ENCODE results near the gene CTNND2. TPM values are rescaled to one million over a fixed set of nuclear protein-coding genes. Genes with fewer than 3 reads are reported as not detected.

CTNND2 gene
- total and polyA plus RNA-seq, 9 of the 15 experiments (the other 6 are each of a cell fraction or from before 2014, with no cell fraction given) = 0.03 to 0.35 TPM; not detected in 7

DNA sequence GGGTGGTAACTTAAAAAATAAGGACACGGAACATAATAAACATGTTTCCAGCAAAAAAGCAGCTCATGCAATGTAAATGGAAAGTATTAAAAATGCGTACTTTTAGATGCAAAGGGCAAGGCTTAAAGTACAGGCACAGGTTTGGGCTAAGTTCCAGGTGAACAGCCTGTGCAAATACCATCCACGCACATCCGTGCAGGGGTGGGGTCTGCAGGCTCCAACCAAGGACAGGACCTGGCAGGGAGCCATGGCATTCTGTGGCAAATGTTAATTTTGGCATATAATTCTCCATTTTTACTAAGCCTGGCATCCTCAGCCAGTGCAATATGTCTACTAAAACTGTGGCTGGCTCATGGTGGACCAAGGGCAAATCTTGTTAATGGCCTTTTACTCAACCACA is 777.4 kb downstream of the CTNND2 start (continued):
- TF ChIP-seq, protein P1, sequence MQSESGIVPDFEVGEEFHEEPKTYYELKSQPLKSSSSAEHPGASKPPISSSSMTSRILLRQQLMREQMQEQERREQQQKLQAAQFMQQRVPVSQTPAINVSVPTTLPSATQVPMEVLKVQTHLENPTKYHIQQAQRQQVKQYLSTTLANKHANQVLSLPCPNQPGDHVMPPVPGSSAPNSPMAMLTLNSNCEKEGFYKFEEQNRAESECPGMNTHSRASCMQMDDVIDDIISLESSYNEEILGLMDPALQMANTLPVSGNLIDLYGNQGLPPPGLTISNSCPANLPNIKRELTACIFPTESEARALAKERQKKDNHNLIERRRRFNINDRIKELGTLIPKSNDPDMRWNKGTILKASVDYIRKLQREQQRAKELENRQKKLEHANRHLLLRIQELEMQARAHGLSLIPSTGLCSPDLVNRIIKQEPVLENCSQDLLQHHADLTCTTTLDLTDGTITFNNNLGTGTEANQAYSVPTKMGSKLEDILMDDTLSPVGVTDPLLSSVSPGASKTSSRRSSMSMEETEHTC (IDR thresholded peaks at IDR 0.05) = no peak
- TF ChIP-seq POLR2A (conservative IDR thresholded peaks at IDR 0.05) (no peak), ZNF274 (IDR thresholded peaks at IDR 0.05; ENCODE audit: borderline replicate concordance, low read depth, low read length) (no peak), ZNF76 (CRISPR knock-in tag; IDR thresholded peaks at IDR 0.05; ENCODE audit: borderline replicate concordance) (no peak), POLR3G (IDR thresholded peaks at IDR 0.05; ENCODE audit: extremely low read depth, insufficient read length, insufficient replicate concordance) (no peak), HNRNPUL1 (IDR thresholded peaks at IDR 0.05; ENCODE audit: low read length) (no peak), WHSC1 (IDR thresholded peaks at IDR 0.05; ENCODE audit: low read length) (no peak)

DNA sequence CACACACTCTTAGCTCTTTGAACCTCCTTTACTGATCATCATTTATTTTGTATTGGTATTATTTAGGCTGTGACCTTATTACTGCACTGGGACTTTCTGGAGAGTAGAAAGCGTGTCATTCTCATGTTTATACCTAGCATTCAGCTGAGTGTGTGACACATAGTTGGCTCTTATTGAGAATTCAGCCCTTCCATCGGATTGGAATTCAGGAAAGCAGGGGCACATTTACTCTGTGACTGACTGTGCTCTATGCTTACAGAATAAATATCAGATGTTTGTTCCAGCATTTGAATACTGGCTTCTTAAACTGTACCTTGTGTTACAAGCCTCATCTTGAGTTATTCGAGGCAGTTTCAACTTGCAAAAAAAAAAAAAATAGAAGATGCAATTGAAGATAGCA is 782.4 kb downstream of the CTNND2 start:
- Histone ChIP-seq H3K9me3 (replicated peaks; ENCODE audit: control insufficient read depth, insufficient read depth, low read depth, low read length) (no peaks in the 10 kb centered on the region), H3K4me3 (no peak overlapping the region), H3K36me3 (ENCODE audit: control insufficient read depth, insufficient read depth, low read length) (no peaks in the 10 kb centered on the region), H3K27ac (ENCODE audit: extremely low read depth, low read depth, low read length) (no peak overlapping the region), H4K20me1 (replicated peaks; ENCODE audit: control insufficient read depth, insufficient read depth, low read length) (no peaks in the 10 kb centered on the region), H3K4me1 (replicated peaks in 1 of 2; ENCODE audit: control insufficient read depth in 2 of 2, insufficient read depth in 2 of 2, low read length in 2 of 2) (no peaks in the 10 kb centered on the region), H3K9ac (ENCODE audit: insufficient read depth in 1 of 2, low read depth in 2 of 2, low read length in 2 of 2) (no peak overlapping the region), H2AFZ (ENCODE audit: low read depth, low read length) (no peak overlapping the region), H3K9me1 (ENCODE audit: control insufficient read depth, insufficient read depth, low read length) (no peaks in the 10 kb centered on the region), H3K4me2 (ENCODE audit: insufficient read depth, low read length) (no peak overlapping the region), H3K27me3 (ENCODE audit: control insufficient read depth in 2 of 2, insufficient read depth in 2 of 2, low read length in 2 of 2) (peaks cover 0 to 14% of the 10 kb centered on the region in 2 experiments; a peak in 2 of 5 replicates), H3K79me2 (ENCODE audit: control insufficient read depth, insufficient read depth, low read length) (no peaks in the 10 kb centered on the region)
- FAIRE-seq (no peak), ATAC-seq (no peak), DNase-seq (ENCODE audit: extremely low read depth in 1 of 4, low spot score in 3 of 4) (no peak)
- TF ChIP-seq MTA2 (IDR thresholded peaks at IDR 0.05; ENCODE audit: low read depth) = no peak
- TF ChIP-seq KLF13 (tag; IDR thresholded peaks at IDR 0.05; ENCODE audit: borderline replicate concordance, low read depth) = no peak
- no peak for TF ChIP-seq RFX1 (IDR thresholded peaks at IDR 0.05)
- TF ChIP-seq YBX1 (IDR thresholded peaks at IDR 0.05) = no peak
- no peak for TF ChIP-seq MED1 (CRISPR knock-in tag; IDR thresholded peaks at IDR 0.05; ENCODE audit: borderline replicate concordance)
- TF ChIP-seq ZNF785 (CRISPR knock-in tag; IDR thresholded peaks at IDR 0.05) = no peak
- TF ChIP-seq ARID2 (IDR thresholded peaks at IDR 0.05) = no peak
- intact Hi-C loops (cut with micrococcal nuclease) (no loop called here), in situ Hi-C loops (cut with MboI) (no loop called here)
- ChIA-PET CTCF (ENCODE audit: low intra/inter-chr PET ratio) (no interaction called here), POLR2A (interaction anchor here (0.6 kb wide), 1 partner anchor 9 kb away, joined by 3 read pairs; no protein-coding TSS in a partner anchor)
- BruUV-seq (replicated peaks) = no TSS peak
- 0% methylated on average over 3 of the region's 3 CpGs for WGBS (ENCODE audit: insufficient coverage, low coverage, missing lambda C conversion rate)

Measured in K562 (cell line).